Measurements from ENCODE around the gene METTL2A. TPM values are rescaled to one million over a fixed set of nuclear protein-coding genes. Genes with fewer than 3 reads are reported as not detected.
A peak's percentile ranks its signal among the peaks of the same experiment; 100 is the strongest.
"Not testable (repeated sequence)": the region's sequence is repeated elsewhere in the genome, so short reads cannot be mapped to it uniquely, and the experiment has no call there.

Gene METTL2A
- total RNA-seq = 15.4 TPM
- long read RNA-seq, transcript METTL2A-201 (9 exons, 2,537 nt) = major isoform, 27 of 34 reads
- long read RNA-seq, partial matches to known transcripts = 0 of 34 reads
- long read RNA-seq, other reads (novel, unspliced or antisense) = 3 of 34 reads

- peak; percentile 98 for ATAC-seq (ENCODE audit: poor library complexity)
- peak; percentile 89 for DNase-seq
- intact Hi-C loops (cut with DNase I) = not testable (repeated sequence)
Observed at GRCh38 chr17:62423647-62424461, at the start of gene METTL2A. Gene METTL2A, plus strand, starts transcription at chr17:62423897. Its CDS starts 6 bp downstream, at chr17:62423903.

- DNase-seq = no peak
- no peak for ATAC-seq (ENCODE audit: poor library complexity)
- intact Hi-C loops (cut with DNase I) = no loop called here
Observed at GRCh38 chr17:62380253-62380652, 43.4 kb upstream of the METTL2A start, which contains the start of gene EFCAB3. Gene EFCAB3, plus strand, starts transcription at chr17:62380553. Its CDS starts 2,427 bp downstream, at chr17:62382980.

- DNase-seq = no peak
- intact Hi-C loops (cut with DNase I) = no loop called here
- ATAC-seq (ENCODE audit: poor library complexity) = no peak
Observed at GRCh38 chr17:62381561-62381960, 42.1 kb upstream of the METTL2A start.

- DNase-seq (no peak), ATAC-seq (ENCODE audit: poor library complexity) (no peak)
- intact Hi-C loops (cut with DNase I) = no loop called here
Observed at GRCh38 chr17:62388856-62389255, 34.8 kb upstream of the METTL2A start.

- DNase-seq (no peak), ATAC-seq (ENCODE audit: poor library complexity) (no peak)
- intact Hi-C loops (cut with DNase I) = no loop called here
Observed at GRCh38 chr17:62392908-62393307, 30.8 kb upstream of the METTL2A start.

- DNase-seq (no peak), ATAC-seq (ENCODE audit: poor library complexity) (no peak)
- intact Hi-C loops (cut with DNase I) = no loop called here
Observed at GRCh38 chr17:62398891-62399290, 24.8 kb upstream of the METTL2A start.

GRCh38 chr17:62405451-62405850 is 18.2 kb upstream of the METTL2A start:
- intact Hi-C loops (cut with DNase I) = no loop called here
- no peak for DNase-seq
- ATAC-seq (ENCODE audit: poor library complexity) = no peak

- ATAC-seq (ENCODE audit: poor library complexity); DNase-seq; intact Hi-C loops (cut with DNase I): not testable (repeated sequence)
Observed at GRCh38 chr17:62413090-62413489, 10.6 kb upstream of the METTL2A start.

GRCh38 chr17:62426214-62426613 is 2.5 kb downstream of the METTL2A start:
- intact Hi-C loops (cut with DNase I); DNase-seq; ATAC-seq (ENCODE audit: poor library complexity): not testable (repeated sequence)

GRCh38 chr17:62435251-62435650 is 11.6 kb downstream of the METTL2A start:
- ATAC-seq (ENCODE audit: poor library complexity); intact Hi-C loops (cut with DNase I); DNase-seq: not testable (repeated sequence)

GRCh38 chr17:62441181-62441580 is 17.5 kb downstream of the METTL2A start:
- DNase-seq; ATAC-seq (ENCODE audit: poor library complexity); intact Hi-C loops (cut with DNase I): not testable (repeated sequence)

- no peak for DNase-seq
- no peak for ATAC-seq (ENCODE audit: poor library complexity)
- intact Hi-C loops (cut with DNase I) = no loop called here
Observed at GRCh38 chr17:62444063-62444462, 20.4 kb downstream of the METTL2A start.

- intact Hi-C loops (cut with DNase I); DNase-seq; ATAC-seq (ENCODE audit: poor library complexity): not testable (repeated sequence)
Observed at GRCh38 chr17:62445791-62446190, 22.1 kb downstream of the METTL2A start.

- ATAC-seq (ENCODE audit: poor library complexity); DNase-seq; intact Hi-C loops (cut with DNase I): not testable (repeated sequence)
Observed at GRCh38 chr17:62452195-62452594, 28.5 kb downstream of the METTL2A start.

- DNase-seq; intact Hi-C loops (cut with DNase I); ATAC-seq (ENCODE audit: poor library complexity): not testable (repeated sequence)
Observed at GRCh38 chr17:62453041-62453440, 29.3 kb downstream of the METTL2A start.

- DNase-seq; intact Hi-C loops (cut with DNase I); ATAC-seq (ENCODE audit: poor library complexity): not testable (repeated sequence)
Observed at GRCh38 chr17:62453656-62454055, 30.0 kb downstream of the METTL2A start.

GRCh38 chr17:62454111-62454510 is 30.4 kb downstream of the METTL2A start:
- DNase-seq; intact Hi-C loops (cut with DNase I); ATAC-seq (ENCODE audit: poor library complexity): not testable (repeated sequence)

- DNase-seq (no peak), ATAC-seq (ENCODE audit: poor library complexity) (no peak)
- intact Hi-C loops (cut with DNase I) = no loop called here
Observed at GRCh38 chr17:62456016-62456415, 32.3 kb downstream of the METTL2A start.

- ATAC-seq (ENCODE audit: poor library complexity); intact Hi-C loops (cut with DNase I): not testable (repeated sequence)
Observed at GRCh38 chr17:62458483-62458882, 34.8 kb downstream of the METTL2A start.

GRCh38 chr17:62464422-62464821 is 40.7 kb downstream of the METTL2A start:
- intact Hi-C loops (cut with DNase I); DNase-seq; ATAC-seq (ENCODE audit: poor library complexity): not testable (repeated sequence)

More at GRCh38 chr17:62458483-62458882, 34.8 kb downstream of the METTL2A start:
- DNase-seq = not testable (repeated sequence)
